Chondrocyte (in vitro differentiated cells): Measurements from ENCODE around the gene SYNPR. TPM values are rescaled to one million over a fixed set of nuclear protein-coding genes. Genes with fewer than 3 reads are reported as not detected.

Source experiments
- DNase-seq: peaks from one replicate; pipeline ENCODE4 v3.0.0; 2021; ENCODE audit warnings: mixed read lengths, low spot score
- H3K27ac Mint-ChIP-seq: one replicate; pipeline ENCODE4 v1.8.0; 2021; ENCODE audit warnings: mild to moderate bottlenecking, moderate library complexity, mixed read lengths; ENCODE audit not compliant: unreplicated experiment
- H3K27me3 Mint-ChIP-seq: 2 replicates; pipeline ENCODE4 v1.8.0; 2021; ENCODE audit warnings: low read depth, mixed read lengths
- H3K36me3 Mint-ChIP-seq: 2 replicates; pipeline ENCODE4 v1.8.0; 2021; ENCODE audit warnings: low read depth, mixed read lengths
- H3K4me1 Mint-ChIP-seq: 2 replicates; pipeline ENCODE4 v1.8.0; 2021; ENCODE audit warnings: low read depth, mild to moderate bottlenecking, mixed read lengths
- H3K4me3 Mint-ChIP-seq: one replicate; pipeline ENCODE4 v1.8.0; 2021; ENCODE audit warnings: mild to moderate bottlenecking, moderate library complexity, mixed read lengths; ENCODE audit not compliant: unreplicated experiment
- H3K9me3 Mint-ChIP-seq: 2 replicates; pipeline ENCODE4 v1.8.0; 2021; ENCODE audit warnings: low read depth, mixed read lengths
- total RNA-seq: library from RNA; stranded (reverse); gene quantifications from 3 replicates; pipeline ENCODE4 v1.2.1, GENCODE V29; 2021
- TF ChIP-seq, protein P1 (sequence below): fragments of 200-600 bp; sonication (generic); IDR thresholded peaks from 2 replicates; pipeline ENCODE4 v1.5.0; 2021; ENCODE audit warnings: antibody characterized with exemption, mild to moderate bottlenecking, moderate library complexity

Gene SYNPR
- total RNA-seq, 1 donor from 2014 or later, result not detected

GRCh38 chr3:63405882-63406281, 127.8 kb downstream of the SYNPR start:
- TF ChIP-seq, protein P1, sequence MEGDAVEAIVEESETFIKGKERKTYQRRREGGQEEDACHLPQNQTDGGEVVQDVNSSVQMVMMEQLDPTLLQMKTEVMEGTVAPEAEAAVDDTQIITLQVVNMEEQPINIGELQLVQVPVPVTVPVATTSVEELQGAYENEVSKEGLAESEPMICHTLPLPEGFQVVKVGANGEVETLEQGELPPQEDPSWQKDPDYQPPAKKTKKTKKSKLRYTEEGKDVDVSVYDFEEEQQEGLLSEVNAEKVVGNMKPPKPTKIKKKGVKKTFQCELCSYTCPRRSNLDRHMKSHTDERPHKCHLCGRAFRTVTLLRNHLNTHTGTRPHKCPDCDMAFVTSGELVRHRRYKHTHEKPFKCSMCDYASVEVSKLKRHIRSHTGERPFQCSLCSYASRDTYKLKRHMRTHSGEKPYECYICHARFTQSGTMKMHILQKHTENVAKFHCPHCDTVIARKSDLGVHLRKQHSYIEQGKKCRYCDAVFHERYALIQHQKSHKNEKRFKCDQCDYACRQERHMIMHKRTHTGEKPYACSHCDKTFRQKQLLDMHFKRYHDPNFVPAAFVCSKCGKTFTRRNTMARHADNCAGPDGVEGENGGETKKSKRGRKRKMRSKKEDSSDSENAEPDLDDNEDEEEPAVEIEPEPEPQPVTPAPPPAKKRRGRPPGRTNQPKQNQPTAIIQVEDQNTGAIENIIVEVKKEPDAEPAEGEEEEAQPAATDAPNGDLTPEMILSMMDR, result no peak
- no peak for DNase-seq
- Mint-ChIP-seq H3K9me3 (no peaks in the 10 kb centered on the region), H3K36me3 (no peaks in the 10 kb centered on the region), H3K4me1 (no peaks in the 10 kb centered on the region), H3K27ac (no peak overlapping the region), H3K4me3 (no peak overlapping the region), H3K27me3 (peaks cover 2% of the 10 kb centered on the region)

DNA sequence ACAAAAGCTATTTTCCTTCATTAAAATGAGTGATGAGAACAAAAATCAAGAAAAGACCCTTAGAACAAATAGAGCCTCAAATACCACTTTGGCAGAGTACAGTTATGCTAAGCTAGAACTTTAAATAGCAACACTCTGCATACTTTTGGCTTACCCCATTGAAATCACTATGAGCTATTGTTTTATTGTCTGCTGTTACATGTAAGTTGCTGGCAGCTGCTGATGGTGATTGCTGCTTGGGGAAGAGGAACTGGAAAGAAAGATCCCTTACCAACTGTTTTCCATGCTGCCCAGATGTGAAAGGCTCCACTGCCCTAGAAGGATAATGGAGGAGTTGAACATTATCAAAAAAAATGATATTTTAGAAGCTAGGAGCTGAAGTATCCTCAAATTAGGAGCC, 135.4 kb downstream of the SYNPR start:
- TF ChIP-seq, protein P1, result no peak
- H3K9me3 Mint-ChIP-seq, result no peaks in the 10 kb centered on the region
- DNase-seq, result no peak
- no peaks in the 10 kb centered on the region for H3K36me3 Mint-ChIP-seq
- no peaks in the 10 kb centered on the region for H3K4me1 Mint-ChIP-seq
- H3K27ac Mint-ChIP-seq, result no peak overlapping the region
- H3K4me3 Mint-ChIP-seq, result no peak overlapping the region
- no peaks in the 10 kb centered on the region for H3K27me3 Mint-ChIP-seq

GRCh38 chr3:63414607-63415006, 136.5 kb downstream of the SYNPR start:
- H3K36me3 Mint-ChIP-seq, result no peaks in the 10 kb centered on the region
- no peak overlapping the region for H3K27ac Mint-ChIP-seq
- H3K4me1 Mint-ChIP-seq, result no peaks in the 10 kb centered on the region
- H3K4me3 Mint-ChIP-seq, result no peak overlapping the region
- no peaks in the 10 kb centered on the region for H3K9me3 Mint-ChIP-seq
- TF ChIP-seq, protein P1, result no peak
- H3K27me3 Mint-ChIP-seq, result no peaks in the 10 kb centered on the region
- no peak for DNase-seq

- no peak for DNase-seq
- H3K9me3 Mint-ChIP-seq, result no peaks in the 10 kb centered on the region
- no peaks in the 10 kb centered on the region for H3K36me3 Mint-ChIP-seq
- no peaks in the 10 kb centered on the region for H3K4me1 Mint-ChIP-seq
- H3K4me3 Mint-ChIP-seq, result no peak overlapping the region
- peaks cover 14% of the 10 kb centered on the region for H3K27me3 Mint-ChIP-seq
- H3K27ac Mint-ChIP-seq, result no peak overlapping the region
- TF ChIP-seq, protein P1, result no peak
These were observed 151.8 kb downstream of the SYNPR start for GRCh38 chr3:63429905-63430304.

- no peaks in the 10 kb centered on the region for H3K36me3 Mint-ChIP-seq
- no peaks in the 10 kb centered on the region for H3K4me1 Mint-ChIP-seq
- DNase-seq, result no peak
- H3K4me3 Mint-ChIP-seq, result no peak overlapping the region
- H3K27ac Mint-ChIP-seq, result no peak overlapping the region
- TF ChIP-seq, protein P1, result no peak
- no peaks in the 10 kb centered on the region for H3K9me3 Mint-ChIP-seq
- peaks cover 16% of the 10 kb centered on the region for H3K27me3 Mint-ChIP-seq
These were observed 152.8 kb downstream of the SYNPR start for GRCh38 chr3:63430875-63431274.
